GM18909 (cell line): ENCODE measurements around the gene GSTO2.

ENCODE experiments used
- ATAC-seq: cut with Tn5 transposase; IDR thresholded peaks from one replicate; pipeline ENCODE4 v1.9.1; 2021; ENCODE audit warnings: mild to moderate bottlenecking; ENCODE audit not compliant: unreplicated experiment, poor library complexity

Gene GSTO2

DNA sequence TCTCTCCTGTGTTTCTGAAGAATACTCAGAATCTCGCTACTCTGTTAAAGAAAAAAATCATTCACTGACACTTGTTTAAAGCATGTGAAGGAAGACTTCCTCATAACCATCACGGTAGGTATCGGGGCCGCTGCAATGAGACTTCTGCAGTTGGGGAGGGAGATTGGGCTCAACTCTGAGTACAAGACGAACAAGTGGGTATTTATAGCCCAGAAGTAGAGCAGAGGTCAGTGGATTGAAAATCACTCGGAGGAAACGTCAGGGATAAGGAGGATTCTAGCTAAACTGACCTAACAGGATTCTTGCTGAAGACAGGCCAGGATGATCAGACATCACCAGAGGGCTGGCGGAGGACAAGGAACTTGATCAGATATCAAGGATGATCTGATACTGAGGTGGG lies 35.9 kb downstream of the GSTO2 start:
- ATAC-seq: no peak

DNA sequence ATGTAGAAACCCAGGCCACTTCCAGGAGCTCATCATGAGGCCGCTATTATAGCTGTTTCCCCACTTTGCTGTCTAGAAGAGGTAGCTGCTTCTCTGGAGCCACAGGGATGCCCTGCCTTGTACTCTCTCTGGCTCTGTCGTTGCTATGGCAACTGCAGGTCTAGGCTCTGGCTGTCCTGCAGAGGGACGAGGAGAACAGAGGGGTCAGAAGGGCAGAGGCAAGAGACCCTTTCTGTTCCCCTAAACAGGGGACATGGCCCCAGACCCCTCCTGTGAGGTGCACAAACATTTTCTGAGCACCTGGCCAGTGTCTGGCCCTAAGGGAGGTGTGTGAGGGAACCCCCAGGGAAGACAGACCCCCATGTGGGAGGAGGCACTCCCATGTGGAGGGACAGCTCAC lies 37.9 kb downstream of the GSTO2 start:
- no peak for ATAC-seq

DNA sequence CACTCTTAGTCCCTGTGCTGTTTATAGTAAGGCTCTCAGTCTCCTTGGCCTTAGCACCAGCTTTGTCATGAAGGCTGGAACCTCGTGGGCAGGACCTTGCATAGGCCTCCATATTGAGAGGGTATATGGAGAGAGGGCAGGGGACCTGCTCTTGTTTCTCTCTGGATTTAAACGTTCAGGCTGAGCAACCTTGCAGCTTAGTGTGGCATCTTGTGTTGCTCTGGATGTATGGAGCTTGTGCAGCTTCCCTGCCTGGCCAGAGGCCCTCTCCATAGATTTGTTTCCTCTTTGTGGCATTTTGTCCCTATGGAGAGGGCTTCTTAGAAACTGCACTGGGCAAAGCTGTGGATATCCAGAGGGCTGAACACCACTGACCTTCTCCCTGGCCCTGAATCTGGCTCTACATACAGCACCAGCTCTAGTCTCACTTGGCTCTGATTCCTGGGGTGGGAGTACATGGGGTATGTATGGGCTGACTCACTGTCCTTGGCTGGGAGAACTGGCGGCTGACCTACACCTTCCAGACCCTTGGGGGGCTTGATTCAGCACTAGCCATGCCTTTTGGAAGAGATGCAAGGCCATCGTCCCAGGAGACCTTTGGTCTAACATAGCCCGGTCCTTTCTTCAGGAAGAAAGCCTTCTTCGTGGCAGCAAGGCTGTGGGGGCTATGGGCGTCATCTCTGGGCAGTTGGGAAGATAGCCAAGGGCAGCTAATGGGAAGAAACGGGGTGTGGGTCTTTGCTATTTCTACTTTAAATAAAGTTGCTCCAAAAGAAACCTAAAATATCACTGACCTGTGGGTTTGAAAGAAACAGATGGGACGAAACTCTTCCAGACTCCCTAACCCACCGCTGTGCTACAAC lies 38.8 kb downstream of the GSTO2 start:
- ATAC-seq: no peak

- peak; percentile 83 for ATAC-seq
Observed at GRCh38 chr10:104308439-104308903, 39.5 kb downstream of the GSTO2 start.

GRCh38 chr10:104309980-104310978 lies 41.3 kb downstream of the GSTO2 start:
- no peak for ATAC-seq

DNA sequence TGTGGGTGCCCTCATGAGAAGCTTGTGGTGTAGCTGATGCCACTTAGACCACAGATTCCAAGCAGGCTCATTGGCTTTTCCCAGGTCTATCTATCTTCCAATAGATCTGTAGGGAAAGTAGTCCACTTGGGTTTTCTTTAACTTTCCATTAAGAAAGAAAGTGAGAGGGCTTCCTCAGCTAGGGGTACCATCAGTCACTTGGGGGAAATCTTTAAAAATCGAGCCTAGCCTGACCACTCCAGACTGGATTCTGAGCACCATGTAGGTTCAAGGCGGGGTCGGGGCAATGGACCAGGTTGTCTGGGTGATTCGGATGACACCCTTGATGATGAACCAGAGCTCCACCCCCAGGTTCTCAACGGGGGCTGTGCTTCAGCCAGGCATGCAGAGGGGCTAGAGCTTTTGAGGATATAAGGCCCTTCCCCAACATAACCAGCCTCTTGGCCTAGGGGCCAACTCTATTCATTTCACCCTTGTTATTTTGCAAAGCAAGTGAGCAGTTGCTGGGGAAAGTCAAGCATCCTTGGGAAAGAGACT lies 42.3 kb downstream of the GSTO2 start:
- ATAC-seq: no peak

DNA sequence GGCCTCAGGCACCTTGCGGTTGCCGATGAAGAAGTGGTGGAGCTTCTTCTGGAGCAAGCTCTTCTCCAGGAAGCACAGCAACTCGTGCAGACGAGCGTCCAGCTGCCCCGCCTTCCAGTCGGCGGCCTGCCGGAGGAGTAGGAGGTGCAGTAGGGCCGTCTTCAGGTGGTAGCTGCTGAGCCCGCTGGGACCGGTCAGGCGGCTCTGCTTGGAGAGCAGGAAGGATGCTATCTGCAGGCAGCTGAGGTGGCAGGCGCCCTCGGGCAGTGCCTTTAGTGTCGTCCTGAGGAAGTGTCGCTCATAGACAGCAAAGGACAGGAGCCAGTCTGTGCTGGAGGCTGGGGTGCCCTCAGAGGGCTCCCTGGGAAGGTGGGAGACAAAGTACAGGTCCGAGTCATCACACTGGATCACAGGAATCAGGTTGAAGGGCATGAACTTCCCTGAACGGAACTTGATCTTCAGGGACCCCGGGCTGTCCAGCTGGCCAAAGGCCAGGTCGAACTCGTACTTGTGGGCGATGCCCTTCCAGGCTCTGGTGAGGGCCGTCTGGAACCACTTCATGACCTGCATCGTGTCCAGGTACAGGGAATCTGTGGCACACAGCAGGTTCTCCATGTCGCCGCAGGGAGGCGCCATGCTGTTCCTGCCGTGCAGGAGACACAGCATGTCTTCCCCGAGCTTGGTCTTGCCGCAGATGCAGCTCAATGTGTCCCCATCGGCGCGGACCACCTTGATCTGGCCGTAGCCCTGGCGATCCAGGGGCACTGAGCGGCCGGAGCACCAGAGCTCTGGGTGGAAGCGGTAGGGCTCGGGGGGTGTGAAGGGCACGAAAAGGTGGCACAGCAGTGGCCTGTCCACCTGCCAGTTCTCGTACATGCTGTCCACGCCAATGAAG lies 45.9 kb downstream of the GSTO2 start:
- ATAC-seq: no peak

GRCh38 chr10:104315486-104315921 lies 46.5 kb downstream of the GSTO2 start:
- ATAC-seq: no peak

- ATAC-seq: no peak
Observed at GRCh38 chr10:104316321-104317099, 47.5 kb downstream of the GSTO2 start.

GRCh38 chr10:104317269-104317710 lies 48.3 kb downstream of the GSTO2 start:
- ATAC-seq: no peak

GRCh38 chr10:104317726-104318299 lies 48.8 kb downstream of the GSTO2 start:
- peak; percentile 34 for ATAC-seq

DNA sequence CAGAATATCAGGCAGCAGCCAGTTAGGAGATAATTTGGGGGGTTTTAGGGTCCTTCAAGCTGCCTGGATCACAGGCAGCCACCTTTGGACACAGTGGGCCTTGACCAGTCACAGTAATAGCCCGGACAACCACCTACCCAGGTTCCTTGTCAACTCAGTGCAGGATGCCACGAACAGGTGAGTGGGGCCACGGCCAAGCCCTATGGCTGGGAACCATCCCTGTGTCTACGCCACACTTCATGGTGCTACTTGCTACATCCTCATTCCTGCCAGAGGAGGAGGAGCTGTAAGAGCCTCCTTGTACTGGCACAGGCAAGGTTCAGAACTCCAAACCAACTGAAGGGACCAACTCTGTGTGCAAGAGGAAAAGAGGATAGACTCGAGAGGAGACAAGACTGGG lies 49.3 kb downstream of the GSTO2 start:
- no peak for ATAC-seq

DNA sequence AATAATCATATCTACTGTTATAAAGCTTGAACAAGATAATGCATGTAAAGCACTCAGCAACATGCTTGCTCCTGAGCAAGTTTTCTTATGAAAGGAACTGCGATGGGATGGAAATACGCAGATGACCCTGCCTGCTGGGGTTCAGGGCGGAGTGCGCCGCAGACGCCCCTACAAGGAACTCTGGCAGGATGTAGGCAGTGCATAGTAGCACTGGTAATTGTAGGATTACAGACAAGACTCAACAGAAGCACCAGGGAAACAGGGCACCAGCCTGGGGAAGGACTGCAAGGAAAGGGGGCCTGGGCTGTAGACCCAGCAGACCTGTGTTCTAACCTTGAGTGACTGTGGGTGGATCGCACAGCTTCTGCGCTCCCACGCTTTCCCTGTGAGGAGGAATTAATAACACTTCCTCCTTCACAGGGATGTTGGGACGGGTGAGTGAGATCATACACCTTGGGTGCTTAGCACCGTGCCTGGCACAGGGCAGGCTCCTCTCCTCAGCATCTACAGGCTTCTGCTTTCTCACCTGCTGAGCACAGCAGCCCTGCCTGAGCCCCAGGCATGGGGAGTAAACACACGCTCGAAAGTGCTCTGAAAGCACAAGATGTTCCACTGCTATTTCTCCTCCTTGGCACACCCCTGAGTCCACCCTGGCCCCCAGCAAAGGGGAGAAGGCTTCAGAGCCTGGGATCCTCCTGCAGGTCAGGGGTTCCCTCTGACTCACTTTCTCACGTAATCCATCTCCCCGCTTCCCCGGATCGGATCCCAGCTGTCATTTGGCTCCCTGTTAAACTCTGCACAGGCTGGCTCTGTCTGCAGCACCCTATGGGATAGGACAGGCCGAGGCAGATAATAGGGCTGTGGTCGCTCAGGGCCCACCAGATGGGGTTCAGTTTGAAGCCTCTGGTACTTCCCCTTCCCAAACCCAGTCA lies 50.1 kb downstream of the GSTO2 start:
- no peak for ATAC-seq

GRCh38 chr10:104321226-104321625 lies 52.2 kb downstream of the GSTO2 start:
- ATAC-seq: no peak

GRCh38 chr10:104321725-104322415 lies 52.9 kb downstream of the GSTO2 start:
- ATAC-seq: no peak

GRCh38 chr10:104322416-104322782 lies 53.4 kb downstream of the GSTO2 start:
- no peak for ATAC-seq

- no peak for ATAC-seq
Observed at GRCh38 chr10:104323085-104323484, 54.1 kb downstream of the GSTO2 start.
